Measurements from ENCODE around the gene CSTA.

DNA sequence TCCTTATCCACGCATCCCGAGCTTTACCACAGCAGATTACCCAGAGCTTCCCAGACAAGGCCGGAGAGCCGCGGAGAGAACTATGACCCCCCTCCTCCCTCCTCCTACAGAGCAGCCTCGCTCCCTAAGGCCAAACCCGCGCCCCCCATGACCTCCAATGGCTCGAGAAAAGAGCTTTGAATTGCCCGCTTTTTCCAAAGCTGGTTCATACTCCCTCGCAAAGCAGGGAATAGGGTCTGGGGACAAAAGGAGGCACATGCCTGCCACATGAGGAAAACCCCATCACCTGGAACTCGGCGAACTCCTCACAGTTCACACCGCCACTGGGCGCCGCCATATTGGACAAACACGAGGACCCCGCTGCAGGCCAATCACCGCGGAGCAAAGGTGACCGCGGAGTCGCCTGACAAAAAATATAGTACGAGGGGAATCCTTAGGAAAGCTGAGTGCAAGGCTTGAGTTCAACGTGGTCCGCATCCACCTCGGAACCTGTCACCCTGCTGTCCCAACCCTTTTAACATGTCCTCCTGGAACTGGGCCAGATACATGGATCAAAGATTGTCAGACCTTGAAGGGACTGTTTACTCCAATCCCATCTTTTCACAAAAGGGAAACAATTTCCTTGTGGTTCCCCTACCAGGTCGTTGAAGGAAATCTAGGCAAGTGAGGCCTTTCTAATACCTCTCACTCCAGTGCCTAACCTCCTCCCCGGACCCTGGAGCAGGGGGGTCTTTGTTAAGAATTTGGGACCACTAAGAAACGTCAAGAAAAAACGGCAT lies 58.0 kb downstream of the CSTA start, which contains the start of gene MIX23:
- TF ChIP-seq, protein P1, sequence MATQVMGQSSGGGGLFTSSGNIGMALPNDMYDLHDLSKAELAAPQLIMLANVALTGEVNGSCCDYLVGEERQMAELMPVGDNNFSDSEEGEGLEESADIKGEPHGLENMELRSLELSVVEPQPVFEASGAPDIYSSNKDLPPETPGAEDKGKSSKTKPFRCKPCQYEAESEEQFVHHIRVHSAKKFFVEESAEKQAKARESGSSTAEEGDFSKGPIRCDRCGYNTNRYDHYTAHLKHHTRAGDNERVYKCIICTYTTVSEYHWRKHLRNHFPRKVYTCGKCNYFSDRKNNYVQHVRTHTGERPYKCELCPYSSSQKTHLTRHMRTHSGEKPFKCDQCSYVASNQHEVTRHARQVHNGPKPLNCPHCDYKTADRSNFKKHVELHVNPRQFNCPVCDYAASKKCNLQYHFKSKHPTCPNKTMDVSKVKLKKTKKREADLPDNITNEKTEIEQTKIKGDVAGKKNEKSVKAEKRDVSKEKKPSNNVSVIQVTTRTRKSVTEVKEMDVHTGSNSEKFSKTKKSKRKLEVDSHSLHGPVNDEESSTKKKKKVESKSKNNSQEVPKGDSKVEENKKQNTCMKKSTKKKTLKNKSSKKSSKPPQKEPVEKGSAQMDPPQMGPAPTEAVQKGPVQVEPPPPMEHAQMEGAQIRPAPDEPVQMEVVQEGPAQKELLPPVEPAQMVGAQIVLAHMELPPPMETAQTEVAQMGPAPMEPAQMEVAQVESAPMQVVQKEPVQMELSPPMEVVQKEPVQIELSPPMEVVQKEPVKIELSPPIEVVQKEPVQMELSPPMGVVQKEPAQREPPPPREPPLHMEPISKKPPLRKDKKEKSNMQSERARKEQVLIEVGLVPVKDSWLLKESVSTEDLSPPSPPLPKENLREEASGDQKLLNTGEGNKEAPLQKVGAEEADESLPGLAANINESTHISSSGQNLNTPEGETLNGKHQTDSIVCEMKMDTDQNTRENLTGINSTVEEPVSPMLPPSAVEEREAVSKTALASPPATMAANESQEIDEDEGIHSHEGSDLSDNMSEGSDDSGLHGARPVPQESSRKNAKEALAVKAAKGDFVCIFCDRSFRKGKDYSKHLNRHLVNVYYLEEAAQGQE (IDR thresholded peaks at IDR 0.05; ENCODE audit: low read depth), result no peak
- TF ChIP-seq NFIC (IDR thresholded peaks at IDR 0.05), result peak; percentile 21; the same call in 1 of the 2 replicates
- peak; percentile 93 for TF ChIP-seq TAF1 (IDR thresholded peaks at IDR 0.05; ENCODE audit: low read depth)
- TF ChIP-seq RAD21 (IDR thresholded peaks at IDR 0.05; ENCODE audit: low read depth), result no peak
- TF ChIP-seq EP300 (IDR thresholded peaks at IDR 0.05; ENCODE audit: borderline replicate concordance), result no peak
- TF ChIP-seq CEBPB (IDR thresholded peaks at IDR 0.05), result no peak
- 0 out of 2 replicates have a peak, but pooled peaks have one; percentile 19 for TF ChIP-seq TEAD4 (IDR thresholded peaks at IDR 0.05)
- no peak for TF ChIP-seq EGR1 (IDR thresholded peaks at IDR 0.05)
- peak; percentile 98 for TF ChIP-seq YY1 (IDR thresholded peaks at IDR 0.05; ENCODE audit: low read depth)

Measured in Ishikawa (cell line).